Lower lobe of right lung (tissue), 2 donors: Measurements from ENCODE around the gene PCYT1B. TPM values are rescaled to one million over a fixed set of nuclear protein-coding genes. Genes with fewer than 3 reads are reported as not detected.

ENCODE experiments used
- ATAC-seq, 2 donors: fragments of 200-7000 bp; cut with Tn5 transposase; one replicate each; pipeline ENCODE4 v1.9.1; 2020 to 2022; ENCODE audit warnings: mild to moderate bottlenecking in 2 of 2, moderate library complexity in 2 of 2
- DNase-seq: peaks from one replicate; pipeline ENCODE4 v3.0.0-alpha.2; 2020
- H3K27ac ChIP-seq: fragments of 200-600 bp; one replicate; pipeline ENCODE4 v1.8.0; 2022
- H3K27me3 ChIP-seq: fragments of 200-600 bp; one replicate; pipeline ENCODE4 v1.8.0; 2022; ENCODE audit warnings: low read depth
- H3K36me3 ChIP-seq: fragments of 200-600 bp; one replicate; pipeline ENCODE4 v1.8.0; 2022; ENCODE audit warnings: mild to moderate bottlenecking
- H3K4me1 ChIP-seq: fragments of 200-600 bp; one replicate; pipeline ENCODE4 v1.8.0; 2022
- H3K4me3 ChIP-seq: fragments of 200-600 bp; one replicate; pipeline ENCODE4 v1.8.0; 2022; ENCODE audit warnings: mild to moderate bottlenecking
- H3K9me3 ChIP-seq: fragments of 200-600 bp; one replicate; pipeline ENCODE4 v1.8.0; 2022
- intact Hi-C: fragments of 100-400 bp; cut with DNase I; formaldehyde crosslinking; loops from one replicate; pipeline ENCODE4 v1.11.0; 2022
- total RNA-seq: library from RNA; stranded (reverse); fragmentation: NEBNext Ultra II Directional; extraction: Animal tissue kit (Norgen Biotek cat#: 25700); gene quantifications from one replicate; pipeline ENCODE4 v1.2.1, GENCODE V29; 2021
- TF ChIP-seq, protein P1 (sequence below): fragments of 200-600 bp; IDR thresholded peaks from one replicate; pipeline ENCODE4 v1.8.0; 2022; ENCODE audit warnings: antibody characterized with exemption, mild to moderate bottlenecking
- donor health status: DM: no; HTN: yes; CAD: no; lungs with severe emphysema.

PCYT1B gene
- total RNA-seq, 1 donor from 2014 or later: 1.2 TPM

DNA sequence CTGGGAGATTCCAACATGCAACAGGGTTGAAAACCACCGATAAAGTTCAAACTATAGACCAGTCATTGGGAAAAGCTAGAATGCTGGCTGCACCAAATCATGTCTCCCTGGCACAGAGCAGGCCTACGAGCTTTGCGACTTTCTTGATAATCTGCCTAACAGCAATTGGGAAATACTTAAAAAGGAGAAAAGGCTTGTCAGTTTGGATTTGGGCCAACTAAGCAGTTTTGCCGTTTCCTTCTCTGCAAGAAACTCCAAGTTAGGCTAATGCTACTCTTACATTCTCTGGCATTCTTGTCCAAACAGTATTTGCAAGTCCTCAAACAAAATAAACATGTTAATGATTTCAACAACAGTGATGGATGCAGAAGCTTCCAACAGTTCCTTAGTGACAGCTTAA, 94.1 kb downstream of the PCYT1B start:
- DNase-seq (no peak), ATAC-seq (no peak)
- Histone ChIP-seq H3K27me3 (no peaks in the 10 kb centered on the region), H3K36me3 (no peaks in the 10 kb centered on the region), H3K9me3 (no peaks in the 10 kb centered on the region), H3K4me1 (no peaks in the 10 kb centered on the region), H3K27ac (no peak overlapping the region), H3K4me3 (no peak overlapping the region)
- TF ChIP-seq, protein P1, sequence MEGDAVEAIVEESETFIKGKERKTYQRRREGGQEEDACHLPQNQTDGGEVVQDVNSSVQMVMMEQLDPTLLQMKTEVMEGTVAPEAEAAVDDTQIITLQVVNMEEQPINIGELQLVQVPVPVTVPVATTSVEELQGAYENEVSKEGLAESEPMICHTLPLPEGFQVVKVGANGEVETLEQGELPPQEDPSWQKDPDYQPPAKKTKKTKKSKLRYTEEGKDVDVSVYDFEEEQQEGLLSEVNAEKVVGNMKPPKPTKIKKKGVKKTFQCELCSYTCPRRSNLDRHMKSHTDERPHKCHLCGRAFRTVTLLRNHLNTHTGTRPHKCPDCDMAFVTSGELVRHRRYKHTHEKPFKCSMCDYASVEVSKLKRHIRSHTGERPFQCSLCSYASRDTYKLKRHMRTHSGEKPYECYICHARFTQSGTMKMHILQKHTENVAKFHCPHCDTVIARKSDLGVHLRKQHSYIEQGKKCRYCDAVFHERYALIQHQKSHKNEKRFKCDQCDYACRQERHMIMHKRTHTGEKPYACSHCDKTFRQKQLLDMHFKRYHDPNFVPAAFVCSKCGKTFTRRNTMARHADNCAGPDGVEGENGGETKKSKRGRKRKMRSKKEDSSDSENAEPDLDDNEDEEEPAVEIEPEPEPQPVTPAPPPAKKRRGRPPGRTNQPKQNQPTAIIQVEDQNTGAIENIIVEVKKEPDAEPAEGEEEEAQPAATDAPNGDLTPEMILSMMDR: no peak
- intact Hi-C loops: no loop called here

DNA sequence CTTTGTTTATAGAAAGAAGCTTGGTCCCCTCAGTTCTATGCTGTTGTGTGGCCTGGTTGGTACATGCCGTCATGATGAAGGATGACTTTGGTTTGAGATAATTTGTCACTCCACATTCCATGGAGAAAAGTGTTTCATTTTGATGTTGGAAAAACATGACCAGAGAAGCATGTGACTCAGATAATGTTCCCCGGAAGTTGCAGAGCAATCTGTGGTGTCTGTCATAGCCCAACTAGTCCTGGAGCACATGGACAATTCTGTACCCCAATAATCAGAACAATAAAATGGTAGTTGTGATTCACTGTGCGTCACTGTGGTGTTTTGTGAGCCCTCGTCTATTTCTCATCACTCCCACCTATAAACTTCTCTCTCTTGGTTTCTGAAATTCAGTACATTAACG, 97.0 kb downstream of the PCYT1B start:
- DNase-seq (no peak), ATAC-seq (no peak)
- Histone ChIP-seq H3K4me3 (no peak overlapping the region), H3K36me3 (no peaks in the 10 kb centered on the region), H3K9me3 (no peaks in the 10 kb centered on the region), H3K27ac (no peak overlapping the region), H3K4me1 (no peaks in the 10 kb centered on the region), H3K27me3 (no peaks in the 10 kb centered on the region)
- intact Hi-C loops: no loop called here
- TF ChIP-seq, protein P1: no peak

DNA sequence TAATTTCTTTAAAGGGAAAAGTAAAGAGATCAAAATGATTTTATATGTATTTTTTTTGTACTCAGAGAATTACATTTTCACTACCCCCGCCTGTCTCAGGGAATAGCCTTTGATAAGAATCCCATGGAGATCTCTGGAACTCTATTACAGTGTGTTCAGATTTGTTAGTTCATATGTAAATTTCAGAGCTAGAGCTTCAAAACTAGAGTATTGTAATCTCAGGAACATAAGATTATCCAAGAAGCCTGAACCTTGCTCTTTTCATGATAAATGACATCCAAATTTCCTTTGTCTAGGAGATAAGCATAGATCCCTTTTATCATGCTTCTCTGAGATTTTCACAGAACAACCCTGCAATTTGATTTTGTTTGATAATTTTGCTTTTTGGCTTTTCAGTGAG, 99.2 kb downstream of the PCYT1B start:
- Histone ChIP-seq H3K9me3 (no peaks in the 10 kb centered on the region), H3K4me3 (no peak overlapping the region), H3K27me3 (no peaks in the 10 kb centered on the region), H3K4me1 (no peaks in the 10 kb centered on the region), H3K36me3 (no peaks in the 10 kb centered on the region), H3K27ac (no peak overlapping the region)
- TF ChIP-seq, protein P1: no peak
- ATAC-seq: no peak
- DNase-seq: no peak
- intact Hi-C loops: no loop called here

DNA sequence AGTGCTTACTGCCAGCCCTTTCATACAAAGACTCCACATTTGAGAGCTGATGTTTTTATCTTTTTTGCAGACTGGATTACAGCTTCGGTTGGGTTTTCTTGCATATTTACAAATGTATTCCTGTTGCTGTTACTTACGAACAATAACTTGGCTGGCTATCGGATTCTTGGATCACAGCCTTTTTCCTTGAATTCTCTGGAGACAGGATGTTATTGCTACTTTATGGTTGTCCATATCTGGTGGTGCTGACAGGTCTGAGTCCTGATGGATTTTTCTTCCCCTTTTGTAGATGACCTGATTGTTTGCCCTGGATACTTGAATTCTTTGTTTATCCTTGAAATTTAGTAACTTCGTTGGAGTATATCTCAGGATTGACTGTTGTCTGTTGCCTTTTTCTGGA, 104.4 kb downstream of the PCYT1B start:
- no peaks in the 10 kb centered on the region for H3K4me1 ChIP-seq
- H3K36me3 ChIP-seq: no peaks in the 10 kb centered on the region
- H3K9me3 ChIP-seq: no peaks in the 10 kb centered on the region
- DNase-seq: no peak
- no peak for ATAC-seq
- H3K27me3 ChIP-seq: no peaks in the 10 kb centered on the region
- no peak overlapping the region for H3K4me3 ChIP-seq
- intact Hi-C loops: no loop called here
- peak overlapping the region; percentile 24 for H3K27ac ChIP-seq
- TF ChIP-seq, protein P1: no peak

DNA sequence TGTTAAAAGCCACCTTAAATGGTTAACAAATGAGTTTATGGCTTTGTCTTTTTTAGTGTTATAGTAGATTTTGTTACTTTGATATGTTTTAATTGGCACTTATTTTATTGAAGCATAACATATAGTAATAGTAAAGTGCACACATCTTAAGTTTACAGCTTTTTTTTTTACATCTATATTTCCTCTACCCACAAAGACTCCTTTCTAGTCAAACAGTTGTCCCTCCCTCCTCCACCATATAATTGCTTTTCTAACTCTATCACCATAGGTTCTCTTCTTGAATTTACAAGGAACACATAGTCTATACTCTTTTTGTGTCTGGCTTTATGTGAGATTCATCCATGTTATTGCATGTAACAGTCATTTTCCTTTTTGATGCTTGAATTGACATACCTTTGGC, 110.6 kb downstream of the PCYT1B start:
- intact Hi-C loops: no loop called here
- no peak overlapping the region for H3K27ac ChIP-seq
- H3K4me3 ChIP-seq: no peak overlapping the region
- H3K36me3 ChIP-seq: peaks cover 14% of the 10 kb centered on the region
- no peaks in the 10 kb centered on the region for H3K27me3 ChIP-seq
- TF ChIP-seq, protein P1: no peak
- ATAC-seq: no peak
- no peaks in the 10 kb centered on the region for H3K4me1 ChIP-seq
- DNase-seq: no peak
- H3K9me3 ChIP-seq: no peaks in the 10 kb centered on the region

DNA sequence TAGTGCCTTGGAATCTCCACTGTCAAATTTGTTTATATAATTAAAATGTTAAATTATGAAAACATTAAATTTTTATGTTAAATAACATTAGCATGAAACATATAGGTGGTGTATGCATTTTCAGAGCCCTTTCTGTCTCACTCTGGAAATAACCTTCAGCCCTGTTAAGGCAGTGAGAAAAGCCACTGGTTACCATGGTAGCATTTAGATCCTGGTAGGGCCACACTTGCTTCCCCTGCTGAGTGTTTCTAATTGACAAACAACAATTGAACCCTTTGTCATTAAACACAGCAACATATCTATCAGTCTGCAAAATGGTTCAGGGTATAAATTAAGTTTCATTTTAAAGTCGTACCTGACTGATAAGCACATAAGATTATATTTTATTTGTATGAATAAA, 118.5 kb downstream of the PCYT1B start:
- no peaks in the 10 kb centered on the region for H3K9me3 ChIP-seq
- H3K27ac ChIP-seq: no peak overlapping the region
- H3K4me3 ChIP-seq: no peak overlapping the region
- ATAC-seq (no peak), DNase-seq (no peak)
- intact Hi-C loops: no loop called here
- TF ChIP-seq, protein P1: no peak
- H3K27me3 ChIP-seq: no peaks in the 10 kb centered on the region
- H3K4me1 ChIP-seq: no peaks in the 10 kb centered on the region
- H3K36me3 ChIP-seq: peaks cover 18% of the 10 kb centered on the region
